VCaP (cell line): ENCODE results near the gene GPR3.
"Not testable (repeated sequence)": the region's sequence is repeated elsewhere in the genome, so short reads cannot be mapped to it uniquely, and the experiment has no call there.

Experiments
- H3K27ac ChIP-seq: fragments of 450-650 bp; 2 replicates; pipeline ENCODE4 v1.5.1; 2017
- CTCF ChIP-seq: fragments of 450-650 bp; conservative IDR thresholded peaks from 2 replicates; pipeline ENCODE4 v1.5.1; 2017; ENCODE audit warnings: mild to moderate bottlenecking, moderate library complexity

Gene GPR3

GRCh38 chr1:27406362-27406680, 13.9 kb downstream of the GPR3 start:
- TF ChIP-seq CTCF = no peak
- no peak overlapping the region for H3K27ac ChIP-seq

GRCh38 chr1:27406791-27407190, 14.4 kb downstream of the GPR3 start:
- not testable (repeated sequence) for H3K27ac ChIP-seq

- H3K27ac ChIP-seq = no peak overlapping the region
These were observed 15.7 kb downstream of the GPR3 start for GRCh38 chr1:27408151-27408550.

GRCh38 chr1:27409669-27410068, 17.2 kb downstream of the GPR3 start:
- no peak for TF ChIP-seq CTCF
- H3K27ac ChIP-seq = no peak overlapping the region

More at GRCh38 chr1:27408151-27408550, 15.7 kb downstream of the GPR3 start:
- TF ChIP-seq CTCF = no peak

GRCh38 chr1:27410709-27411108, 18.3 kb downstream of the GPR3 start:
- no peak for TF ChIP-seq CTCF
- H3K27ac ChIP-seq = no peak overlapping the region

- no peak for TF ChIP-seq CTCF
These were observed 20.1 kb downstream of the GPR3 start for GRCh38 chr1:27412502-27412901.

GRCh38 chr1:27413004-27413403, 20.6 kb downstream of the GPR3 start:
- H3K27ac ChIP-seq = no peak overlapping the region
- TF ChIP-seq CTCF = no peak

More at GRCh38 chr1:27412502-27412901, 20.1 kb downstream of the GPR3 start:
- no peak overlapping the region for H3K27ac ChIP-seq

- TF ChIP-seq CTCF = no peak
- H3K27ac ChIP-seq = no peak overlapping the region
These were observed 21.7 kb downstream of the GPR3 start for GRCh38 chr1:27414091-27414490.
